Superior temporal gyrus (tissue), 1 donor: ENCODE measurements around the gene NKIRAS2.

ENCODE experiments used
- DNase-seq: peaks from one replicate; pipeline ENCODE4 v3.0.0-alpha.2; 2016; ENCODE audit errors: extremely low spot score

The NKIRAS2 gene

DNA sequence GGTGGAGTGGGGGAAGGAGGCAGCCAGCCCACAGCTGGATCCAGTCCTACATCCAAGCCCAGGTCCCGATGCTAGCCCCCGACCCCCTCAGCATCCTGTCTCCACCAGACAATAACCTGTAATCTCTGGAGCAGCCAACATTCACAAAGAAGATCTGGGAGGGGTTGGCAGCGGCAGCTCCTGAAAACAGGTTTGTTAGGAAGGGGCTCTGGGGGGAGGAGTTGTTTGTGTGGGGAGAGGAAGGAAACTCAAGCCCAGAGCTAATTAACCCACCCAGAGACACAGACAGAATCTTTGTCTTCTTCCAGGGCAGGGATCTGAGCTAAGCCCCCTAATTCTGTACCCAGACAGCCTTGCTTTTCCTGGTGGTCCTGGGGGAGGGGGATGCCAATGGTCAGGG, 35.1 kb downstream of the NKIRAS2 start:
- no peak for DNase-seq

DNA sequence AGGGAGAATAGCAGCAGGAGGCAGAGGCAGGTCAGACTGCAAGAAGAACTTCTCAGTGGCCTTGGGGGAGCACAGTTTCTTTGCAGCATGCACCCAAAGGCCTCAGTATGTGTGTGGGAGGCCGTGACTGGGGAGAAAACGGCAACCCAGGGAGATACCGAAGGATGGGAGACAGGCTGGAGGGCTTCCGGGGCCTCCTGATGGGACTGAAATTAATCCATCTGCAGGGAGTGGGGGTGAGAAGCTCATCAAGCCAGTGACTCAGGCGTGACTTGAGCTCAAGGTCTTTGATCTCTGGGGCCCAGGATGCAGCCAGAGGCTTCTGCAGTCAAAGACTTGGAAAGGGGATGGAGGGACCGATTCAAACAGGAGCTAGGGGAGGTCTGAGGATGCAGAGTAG, 35.6 kb downstream of the NKIRAS2 start:
- no peak for DNase-seq

DNA sequence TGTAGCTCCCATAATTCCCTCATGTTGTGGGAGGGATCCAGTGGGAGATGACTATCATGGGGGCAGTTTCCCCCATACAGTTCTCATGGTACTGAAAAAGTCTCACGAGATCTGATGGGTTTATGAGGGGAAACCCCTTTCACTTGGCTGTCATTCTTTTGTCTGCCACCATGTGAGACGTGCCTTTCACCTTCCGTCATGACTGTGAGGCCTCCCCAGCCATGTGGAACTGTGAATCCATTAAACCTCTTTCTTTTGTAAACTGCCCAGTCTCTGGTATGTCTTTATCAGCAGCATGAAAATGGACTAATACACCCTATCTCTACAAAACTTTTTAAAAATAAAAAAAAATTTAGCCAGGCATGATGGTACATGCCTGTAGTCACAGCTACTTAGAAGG, 36.7 kb downstream of the NKIRAS2 start:
- no peak for DNase-seq

DNA sequence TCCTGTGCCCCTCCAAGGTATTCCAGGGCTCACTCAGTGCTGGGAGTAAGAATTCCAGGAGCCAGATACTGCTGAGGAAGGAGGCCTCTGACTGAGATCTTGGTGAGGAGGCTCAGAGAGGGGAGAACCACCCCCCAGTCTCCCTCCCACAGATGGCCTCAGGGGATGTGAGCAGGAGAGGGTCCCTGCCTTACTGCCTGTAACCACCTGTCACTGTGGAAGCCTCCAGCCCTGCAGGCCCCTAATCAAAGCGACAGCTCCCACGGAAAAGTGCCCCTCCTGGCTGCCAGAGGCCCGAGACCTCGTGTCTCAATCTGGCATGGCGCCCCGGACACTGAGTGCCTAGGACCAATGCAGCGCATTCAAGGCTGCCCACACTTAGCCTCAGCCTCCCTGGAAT, 38.2 kb downstream of the NKIRAS2 start:
- no peak for DNase-seq

DNA sequence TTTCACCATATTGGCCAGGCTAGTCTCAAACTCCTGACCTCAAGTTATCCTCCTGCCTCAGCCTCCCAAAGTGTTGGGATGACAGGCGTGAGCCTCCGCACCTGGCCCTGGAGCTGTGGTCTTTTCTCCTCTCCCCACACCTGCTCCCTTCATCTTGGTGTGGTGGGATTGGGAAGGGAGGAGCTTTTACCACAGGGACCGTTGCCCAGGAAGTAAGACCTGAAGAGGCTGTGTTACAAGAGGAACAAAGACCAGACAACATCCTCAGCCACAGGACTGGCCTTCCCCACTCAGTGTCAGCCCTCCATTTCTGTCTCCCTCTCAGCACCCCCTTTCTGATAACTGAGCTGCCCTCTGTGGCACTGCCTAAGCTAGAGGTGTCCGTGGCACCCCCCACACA, 39.9 kb downstream of the NKIRAS2 start:
- DNase-seq: no peak

DNA sequence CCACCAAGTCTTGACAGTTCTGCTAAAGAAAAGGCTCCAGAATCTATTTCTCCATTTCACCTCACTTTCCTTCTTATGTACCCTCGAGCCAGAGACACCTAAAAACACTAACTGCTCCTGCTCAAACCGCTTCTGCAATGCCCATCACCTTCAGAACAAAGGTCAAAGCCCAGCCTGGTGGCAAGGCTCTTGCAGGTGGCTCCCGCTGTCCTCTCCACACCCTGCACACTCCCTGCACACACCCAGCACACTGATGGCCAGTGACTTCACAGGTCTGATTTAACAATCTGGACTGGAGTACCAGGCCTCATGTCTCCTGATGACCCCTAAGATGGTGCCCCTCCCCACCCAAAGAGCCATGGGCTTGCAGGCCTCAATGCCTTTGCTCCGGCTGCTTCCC, 40.3 kb downstream of the NKIRAS2 start:
- no peak for DNase-seq

DNA sequence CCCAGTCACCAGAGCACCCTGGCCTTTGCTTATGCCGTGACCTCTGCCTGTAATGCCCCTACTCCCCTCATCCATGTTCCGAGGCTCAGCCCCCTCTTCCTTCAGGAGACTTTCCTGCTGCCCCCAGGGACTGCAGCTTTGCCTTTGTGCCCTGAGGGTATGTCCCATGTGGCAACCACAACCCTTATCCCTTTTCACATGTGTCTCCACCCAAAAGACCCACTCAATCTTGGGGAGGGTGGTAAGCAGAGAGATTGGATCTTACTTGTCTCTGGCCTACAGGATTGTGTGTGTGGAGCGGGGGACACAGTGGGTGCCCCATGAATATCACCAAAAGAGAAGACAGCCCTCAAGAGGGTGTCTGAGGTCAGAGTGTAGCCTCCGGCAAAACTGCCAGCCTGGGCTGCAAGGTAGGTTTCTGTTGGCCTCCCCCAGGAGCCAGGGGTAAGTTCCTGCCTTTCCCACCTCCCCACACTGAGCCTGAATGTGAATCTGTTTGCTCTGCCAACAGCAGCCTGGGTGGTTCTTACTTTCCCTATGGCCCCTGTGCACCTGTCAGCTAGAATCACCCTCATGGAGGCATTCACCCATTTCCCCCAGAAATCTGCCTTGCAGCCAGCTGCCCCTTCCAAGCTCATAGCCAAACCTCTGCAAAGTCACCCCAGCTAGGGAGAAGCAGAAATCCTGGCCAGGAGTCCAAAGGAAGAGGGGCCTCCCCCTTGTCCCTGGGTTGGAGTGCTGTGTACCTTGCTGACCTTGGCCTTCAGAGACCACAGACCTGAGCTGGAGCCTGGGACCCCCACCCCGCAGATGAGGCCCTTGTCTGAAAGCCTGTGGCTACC, 42.0 kb downstream of the NKIRAS2 start:
- DNase-seq: no peak

DNA sequence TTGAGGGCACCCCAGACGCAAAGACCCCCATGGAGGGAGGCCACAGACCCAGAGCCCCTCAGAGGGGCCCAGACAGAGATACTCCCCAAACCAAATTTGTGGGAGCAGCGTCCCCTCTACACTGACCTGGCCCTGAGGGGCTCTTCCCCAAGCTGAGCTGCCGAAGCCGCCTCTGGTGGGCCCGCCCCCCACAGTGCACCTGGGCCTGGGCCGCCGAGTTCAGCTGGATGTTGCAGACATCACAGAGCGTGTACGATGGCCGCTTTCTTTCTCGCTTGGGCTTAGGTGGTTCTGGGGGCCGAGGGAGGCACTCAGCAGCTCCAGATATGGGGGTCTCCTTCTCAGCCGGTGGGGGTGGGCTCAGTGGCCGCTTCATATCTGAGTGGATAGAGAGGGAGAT, 42.8 kb downstream of the NKIRAS2 start:
- DNase-seq: no peak

DNA sequence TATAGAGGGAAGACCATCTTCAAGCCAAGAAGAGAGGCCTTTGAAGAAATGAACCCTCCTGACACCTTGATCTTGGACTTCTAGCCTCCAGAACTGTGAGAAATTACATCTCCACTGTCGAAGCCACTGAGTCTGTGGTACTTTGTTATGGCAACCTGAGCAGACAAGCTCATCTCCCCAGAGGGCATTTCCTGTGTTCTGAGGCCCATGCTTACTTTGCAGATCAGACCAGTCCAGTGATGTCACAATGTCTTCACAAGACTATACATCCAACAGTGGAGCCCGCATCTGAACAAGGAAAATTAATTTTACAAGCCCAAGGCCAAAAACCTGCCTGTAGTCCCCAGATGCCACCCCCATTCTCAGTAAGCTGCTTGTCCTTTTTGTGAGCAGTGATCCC, 45.3 kb downstream of the NKIRAS2 start:
- DNase-seq: no peak

DNA sequence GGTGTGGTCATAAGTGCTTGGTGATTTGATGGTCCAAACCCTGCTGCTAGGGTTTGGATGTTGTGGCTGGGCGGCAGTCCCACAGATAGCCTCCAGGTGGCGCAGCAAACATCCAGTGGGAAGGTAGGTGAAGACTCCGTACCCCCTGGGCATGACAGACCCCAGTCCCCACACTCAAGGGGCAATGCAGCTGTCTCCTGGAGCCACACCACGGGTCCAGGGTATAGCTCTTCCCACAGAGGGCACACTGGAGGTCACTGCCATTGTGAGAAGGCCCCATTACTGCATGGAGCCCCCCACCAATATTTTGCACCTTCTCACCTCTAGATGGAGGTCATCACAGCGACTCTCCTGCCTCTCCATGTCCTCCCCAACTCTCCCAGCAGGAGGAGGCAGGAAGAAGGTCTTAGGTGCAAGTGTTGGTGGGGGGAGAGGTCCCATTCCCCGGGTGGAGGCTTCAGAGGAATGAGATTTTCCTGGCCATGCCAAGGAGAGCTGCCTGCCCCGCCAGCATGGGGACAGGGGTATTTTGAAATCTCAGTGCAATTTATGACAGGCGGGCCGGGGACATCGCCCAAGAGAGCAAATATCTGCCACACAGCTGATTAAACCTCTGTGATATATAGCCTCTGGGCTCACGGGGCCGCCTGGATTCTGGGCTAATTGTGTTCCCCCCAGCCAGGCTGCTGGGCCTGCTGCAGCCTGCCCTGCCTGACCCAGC, 47.6 kb downstream of the NKIRAS2 start:
- peak; percentile 75 for DNase-seq

DNA sequence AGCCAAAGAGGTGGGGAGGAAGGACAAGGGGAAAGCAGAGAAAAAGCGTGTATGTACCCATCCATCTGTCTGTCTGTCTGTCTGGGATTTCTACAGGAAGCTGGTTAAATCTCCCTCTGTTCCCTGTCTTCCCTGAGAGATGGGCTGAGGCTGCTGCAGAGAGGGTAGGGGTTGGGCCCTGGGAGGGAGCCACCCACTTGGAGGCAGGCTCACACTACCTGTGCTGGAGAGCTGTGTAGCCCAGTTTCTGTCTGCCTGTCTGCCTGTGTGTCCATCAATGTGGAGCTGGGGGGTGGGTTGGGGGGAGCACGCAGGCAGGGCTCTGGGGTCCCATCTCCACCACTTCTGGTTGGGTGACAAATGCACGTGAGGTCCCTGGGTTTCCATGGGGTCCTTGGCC, 49.1 kb downstream of the NKIRAS2 start:
- DNase-seq: no peak

DNA sequence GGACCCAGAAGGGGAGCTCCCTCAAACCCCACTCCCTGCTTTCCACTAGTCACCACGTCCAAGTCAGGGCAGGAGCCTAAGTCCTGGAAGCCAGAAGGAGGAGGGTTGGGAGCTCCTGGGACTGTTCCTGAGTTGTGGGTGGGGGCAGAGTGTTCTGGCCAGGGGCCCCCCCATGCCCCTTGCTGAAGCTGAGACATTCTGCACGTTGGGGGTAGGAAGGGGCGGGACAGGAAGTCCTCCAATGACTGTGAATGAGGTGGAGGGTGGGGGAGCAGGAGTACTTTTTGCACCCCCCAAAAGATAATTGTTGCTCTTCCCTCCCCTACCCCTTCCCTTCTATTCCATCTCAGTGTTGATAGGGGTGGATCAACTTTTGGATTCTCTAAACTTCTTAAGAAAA, 51.9 kb downstream of the NKIRAS2 start:
- DNase-seq: no peak

DNA sequence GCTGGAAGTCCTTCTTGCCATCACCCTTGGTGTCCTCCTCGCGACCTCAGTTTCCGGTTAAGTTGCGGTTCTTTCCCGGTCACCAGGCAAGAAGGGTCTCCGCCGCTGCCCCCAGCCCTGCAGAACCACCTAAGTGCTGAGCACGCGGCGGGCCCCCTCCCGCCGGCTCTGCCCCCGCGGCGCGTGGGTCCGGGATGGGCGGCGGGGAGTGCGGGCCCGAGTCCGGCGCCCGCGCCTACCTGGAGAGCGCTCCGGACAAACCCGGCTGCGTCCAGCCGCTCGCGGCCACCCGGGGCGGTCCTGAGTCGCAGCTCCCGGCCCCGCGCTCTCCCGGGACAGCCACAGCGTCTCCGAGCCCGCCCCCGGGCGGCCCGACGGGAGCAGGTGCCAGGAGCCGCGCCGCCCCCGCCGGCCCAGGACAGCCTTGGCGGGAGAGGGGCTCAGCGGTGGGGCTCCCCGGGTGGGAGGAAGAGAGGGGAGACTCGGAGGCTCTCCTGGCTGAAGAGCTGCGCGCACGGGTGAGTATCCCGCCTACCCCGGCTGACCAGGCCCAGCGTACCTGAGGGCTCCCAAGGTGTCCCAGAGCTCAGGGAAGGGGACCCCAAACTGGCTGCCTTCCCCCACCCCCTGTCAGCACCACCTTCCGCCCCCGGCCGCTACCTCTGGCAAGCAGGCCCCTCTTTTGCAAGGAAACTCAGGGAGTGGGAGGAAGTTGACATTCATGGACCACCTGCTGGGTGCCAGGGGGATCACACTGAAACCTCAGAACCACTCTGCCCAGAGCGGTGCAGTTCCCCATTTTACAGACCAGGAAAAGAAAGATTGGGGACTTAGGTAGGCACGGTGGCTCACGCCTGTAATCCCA, 52.7 kb downstream of the NKIRAS2 start:
- DNase-seq: no peak
